BE2C (cell line): ENCODE data around the gene RAPGEF2.

Experiments
- DNase-seq: peaks from one replicate; pipeline ENCODE4 v3.0.0-alpha.2; 2020
- H3K27me3 ChIP-seq: fragments of 250-450 bp; sonication (Bioruptor Pico); 2 replicates; pipeline ENCODE4 v1.5.1; 2020; ENCODE audit warnings: mild to moderate bottlenecking
- H3K36me3 ChIP-seq: fragments of 250-450 bp; sonication (Bioruptor Pico); 2 replicates; pipeline ENCODE4 v1.5.1; 2020; ENCODE audit warnings: mild to moderate bottlenecking
- H3K4me1 ChIP-seq: fragments of 250-450 bp; sonication (Bioruptor Pico); 2 replicates; pipeline ENCODE4 v1.5.1; 2020
- H3K4me3 ChIP-seq: 2 replicates; pipeline ENCODE4 v1.5.1; 2011; ENCODE audit warnings: low read depth, low read length
- H3K9me3 ChIP-seq: fragments of 250-450 bp; sonication (Bioruptor Pico); 2 replicates; pipeline ENCODE4 v1.5.1; 2020
- CTCF ChIP-seq: IDR thresholded peaks from 2 replicates; pipeline ENCODE4 v1.5.1; 2012; ENCODE audit warnings: mild to moderate bottlenecking, low read depth, low read length

Gene RAPGEF2

DNA sequence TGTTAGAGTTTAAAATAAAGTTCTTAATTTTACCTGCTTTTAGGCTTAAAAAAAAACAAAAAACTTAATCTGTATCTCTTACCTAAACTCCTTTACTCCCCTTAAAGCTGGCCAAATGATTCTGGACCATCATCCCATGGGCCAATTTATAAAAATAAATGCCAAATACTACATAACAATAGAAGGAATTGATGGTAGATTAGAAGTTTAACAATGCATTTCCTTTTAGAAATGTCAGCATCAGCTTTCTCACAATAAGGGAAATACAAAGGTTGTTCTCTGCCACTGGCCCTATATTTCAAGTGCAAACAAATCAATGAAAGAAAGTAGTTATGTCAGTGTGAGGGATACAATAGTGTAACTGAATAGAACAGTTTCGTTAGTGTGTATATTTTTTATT lies 5.7 kb upstream of the RAPGEF2 start:
- no peaks in the 10 kb centered on the region for H3K9me3 ChIP-seq
- DNase-seq, result no peak
- H3K4me1 ChIP-seq, result no peaks in the 10 kb centered on the region
- no peak for TF ChIP-seq CTCF
- no peaks in the 10 kb centered on the region; the same call in 1 of the 2 replicates for H3K27me3 ChIP-seq
- no peaks in the 10 kb centered on the region for H3K36me3 ChIP-seq
- H3K4me3 ChIP-seq, result no peak overlapping the region

DNA sequence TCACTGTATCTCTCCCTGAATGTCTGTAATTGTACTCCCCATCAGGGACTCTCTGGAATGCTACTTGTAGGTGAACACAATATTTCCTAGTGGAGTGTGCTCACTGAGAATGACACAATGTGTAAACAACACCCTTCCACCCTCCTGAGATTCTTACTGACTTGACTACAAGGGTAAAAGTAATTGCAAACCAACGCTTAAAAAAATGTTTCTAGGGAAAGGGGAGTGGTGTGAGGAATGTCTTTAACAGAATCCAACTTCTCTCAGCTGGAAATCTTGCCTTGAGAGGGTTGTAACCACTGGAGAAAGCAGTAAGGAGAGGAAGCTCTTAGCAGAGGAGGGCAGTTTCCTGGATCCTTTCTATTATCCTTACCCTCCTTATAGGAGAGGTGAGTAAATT lies 5.1 kb upstream of the RAPGEF2 start:
- no peak for TF ChIP-seq CTCF
- no peak for DNase-seq
- H3K4me1 ChIP-seq, result no peaks in the 10 kb centered on the region
- no peaks in the 10 kb centered on the region for H3K9me3 ChIP-seq
- no peaks in the 10 kb centered on the region for H3K36me3 ChIP-seq
- no peak overlapping the region for H3K4me3 ChIP-seq
- no peaks in the 10 kb centered on the region; the same call in 1 of the 2 replicates for H3K27me3 ChIP-seq

DNA sequence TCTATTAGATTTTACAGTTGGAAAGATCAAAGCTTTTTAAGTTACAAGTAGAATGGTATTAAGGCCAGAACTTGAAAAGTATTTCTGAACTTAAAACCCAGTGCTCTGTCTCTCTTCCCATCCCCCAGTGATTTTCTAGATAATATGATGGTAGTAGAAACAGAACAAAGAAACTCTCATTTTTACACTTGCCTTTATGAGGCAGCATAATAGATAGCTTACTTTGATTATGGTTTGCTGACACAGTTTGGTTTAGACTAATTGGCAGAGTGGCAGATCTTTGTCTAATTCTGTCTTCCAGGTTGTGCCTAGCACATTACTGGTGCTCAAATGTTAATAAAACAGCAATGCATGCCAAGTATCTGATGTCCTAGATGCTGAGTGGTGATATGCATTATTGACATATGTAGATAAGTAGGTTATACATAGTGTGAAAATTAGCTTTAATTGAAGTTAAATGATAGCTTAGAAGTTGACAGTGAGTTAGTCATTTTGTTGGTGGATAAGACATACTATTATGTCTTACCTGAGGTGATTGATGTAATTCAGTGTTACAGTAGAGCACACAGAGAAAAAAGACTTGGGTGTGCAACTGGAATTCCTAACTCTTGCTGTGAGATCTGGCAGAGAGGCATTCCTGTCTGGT lies 4.3 kb upstream of the RAPGEF2 start:
- Histone ChIP-seq H3K4me1 (no peaks in the 10 kb centered on the region), H3K27me3 (no peaks in the 10 kb centered on the region; the same call in 1 of the 2 replicates), H3K4me3 (no peak overlapping the region), H3K36me3 (no peaks in the 10 kb centered on the region), H3K9me3 (no peaks in the 10 kb centered on the region)
- no peak for TF ChIP-seq CTCF
- no peak for DNase-seq

- Histone ChIP-seq H3K27me3 (no peaks in the 10 kb centered on the region; the same call in 1 of the 2 replicates), H3K4me3 (peak overlapping the region; percentile 90), H3K9me3 (no peaks in the 10 kb centered on the region), H3K36me3 (no peaks in the 10 kb centered on the region), H3K4me1 (peaks cover 3% of the 10 kb centered on the region; the same call in 1 of the 2 replicates)
- no peak for TF ChIP-seq CTCF
- DNase-seq, result no peak
Measured at GRCh38 chr4:159101988-159102621, 774 bp upstream of the RAPGEF2 start.

DNA sequence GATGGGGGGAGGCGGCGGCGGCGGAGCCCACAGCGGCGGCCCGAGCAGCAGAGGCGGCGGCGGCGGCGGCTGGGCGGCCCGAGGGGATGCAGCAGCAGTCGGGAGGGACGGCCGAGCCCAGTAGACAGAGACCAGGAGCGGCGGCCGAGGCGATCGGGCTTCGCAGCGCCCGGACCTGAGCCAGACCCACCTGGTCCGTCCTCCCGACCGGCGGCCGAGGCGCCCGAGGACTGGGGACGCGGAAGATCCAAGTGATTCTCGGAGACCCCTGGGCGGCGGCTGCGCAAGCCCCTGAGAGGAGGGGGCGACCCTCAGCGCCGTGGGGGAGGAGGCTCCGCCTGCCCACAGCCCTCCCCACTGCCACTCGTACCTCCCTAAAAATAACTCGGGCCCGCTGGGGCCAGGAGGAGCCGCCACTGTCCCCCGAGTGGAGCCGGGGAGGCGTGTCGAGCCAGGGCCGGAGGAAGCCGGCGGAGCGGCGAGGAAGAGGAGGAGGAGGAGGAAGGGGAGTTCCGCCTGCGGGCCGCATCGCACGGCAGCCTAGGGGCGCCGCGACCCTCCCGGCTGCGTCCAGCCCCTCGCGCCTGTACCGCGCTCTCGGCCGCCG lies 608 bp downstream of the RAPGEF2 start:
- H3K4me1 ChIP-seq, result peaks cover 3% of the 10 kb centered on the region; the same call in 1 of the 2 replicates
- peak overlapping the region; percentile 90 for H3K4me3 ChIP-seq
- no peaks in the 10 kb centered on the region; the same call in 1 of the 2 replicates for H3K27me3 ChIP-seq
- no peaks in the 10 kb centered on the region for H3K36me3 ChIP-seq
- TF ChIP-seq CTCF, result no peak
- H3K9me3 ChIP-seq, result no peaks in the 10 kb centered on the region
- DNase-seq, result peak; percentile 60
